Stimulated activated CD4-positive, alpha-beta T cell treated with anti-CD3 and anti-CD28 coated beads, Interleukin-4, amount 100 ng/mL, for 1 hour (primary cell): ENCODE results near the gene CAPN8.
A peak's percentile ranks its signal among the peaks of the same experiment; 100 is the strongest.

Experiments
- DNase-seq: peaks from one replicate; pipeline ENCODE4 v3.0.0-alpha.2; 2020

CAPN8 gene

DNA sequence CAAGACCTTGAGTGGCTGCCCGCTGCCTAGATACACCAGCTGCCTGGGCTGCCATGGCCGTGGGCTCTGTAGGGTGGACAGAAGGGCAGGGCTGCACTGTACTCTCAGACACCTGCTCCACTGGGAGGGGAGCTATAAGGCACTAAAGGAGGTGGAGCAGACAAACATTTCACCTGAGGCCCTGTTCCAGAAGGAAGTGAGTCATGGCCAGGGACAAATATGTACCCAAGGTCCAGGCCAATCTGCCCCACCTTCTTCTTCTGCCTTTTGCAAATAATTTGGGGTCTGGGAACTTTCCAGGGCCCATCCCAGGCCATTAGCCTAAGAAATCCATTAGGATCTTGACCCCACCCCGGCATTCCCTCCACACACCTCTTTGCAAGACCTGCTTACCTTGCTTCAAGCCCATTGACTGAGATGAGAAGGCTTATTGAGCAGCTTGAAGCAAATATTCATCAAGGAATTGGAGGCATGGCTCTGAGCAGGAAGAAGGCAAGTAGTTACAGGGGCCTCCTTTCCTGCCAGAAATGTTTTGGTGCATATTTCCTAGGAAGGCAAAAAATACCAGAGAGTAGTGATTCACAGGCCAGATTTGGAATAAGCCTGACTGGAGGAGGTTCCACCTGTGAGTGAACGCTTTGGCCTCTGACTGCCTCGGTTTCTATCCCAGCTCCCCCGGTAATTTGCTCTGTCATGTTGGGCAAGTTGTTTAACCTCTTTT, at the start of gene CAPN8:
TSS of gene CAPN8 (minus strand) at position 110 of the 721 bp plus-strand sequence. CDS start at position 55, 55 bp downstream.
- no peak for DNase-seq

DNA sequence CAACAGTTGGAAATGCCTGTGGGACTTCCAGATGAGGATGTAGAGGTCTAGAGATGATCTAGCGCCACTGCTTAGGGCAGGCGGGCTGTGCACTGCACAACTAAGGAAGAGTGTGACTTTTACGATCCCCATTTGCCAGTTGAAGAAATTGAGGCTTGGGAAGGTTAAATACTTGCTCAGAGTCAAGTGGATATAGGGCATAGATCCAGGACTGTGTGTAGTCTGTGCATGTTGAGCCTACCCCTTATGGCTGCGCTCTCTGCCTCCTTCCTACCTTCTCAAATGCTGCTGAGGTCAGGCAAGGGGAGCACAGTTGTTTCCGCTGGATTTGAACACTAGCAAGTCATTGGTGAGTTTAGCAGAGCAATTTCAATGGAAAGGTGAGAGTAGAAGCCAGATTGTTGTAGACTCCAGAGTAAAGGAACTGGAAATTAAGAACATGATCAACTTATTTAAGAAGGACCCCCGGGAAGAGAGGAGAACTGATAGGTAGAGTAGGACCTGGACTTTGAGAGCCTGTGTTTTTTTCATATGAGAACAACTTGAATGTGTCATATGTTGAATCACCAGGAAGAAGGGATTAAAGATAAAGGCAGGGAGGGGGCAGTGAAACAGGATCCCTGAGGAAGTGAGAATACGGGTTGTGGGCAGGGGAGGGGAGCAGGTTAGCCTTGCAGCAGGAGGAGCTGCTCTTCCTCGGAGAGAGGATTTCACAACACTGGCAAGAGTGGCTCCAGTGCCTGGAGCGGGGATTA, 49.5 kb upstream of the CAPN8 start:
- no peak for DNase-seq

DNA sequence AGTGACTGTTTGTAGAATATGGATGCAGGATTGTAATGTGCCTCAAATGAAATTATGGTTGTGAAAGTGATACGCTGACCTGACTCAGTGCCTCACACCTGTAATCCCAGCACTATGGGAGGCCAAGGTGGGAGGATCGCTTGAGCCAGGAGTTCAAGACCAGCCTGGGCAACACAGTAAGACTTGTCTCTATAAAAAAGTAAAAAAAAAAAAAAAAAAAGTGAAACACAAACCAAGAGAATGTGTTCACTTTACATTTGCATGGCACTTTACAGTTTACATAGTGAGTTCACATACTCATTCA, 48.9 kb upstream of the CAPN8 start:
- DNase-seq: no peak

DNA sequence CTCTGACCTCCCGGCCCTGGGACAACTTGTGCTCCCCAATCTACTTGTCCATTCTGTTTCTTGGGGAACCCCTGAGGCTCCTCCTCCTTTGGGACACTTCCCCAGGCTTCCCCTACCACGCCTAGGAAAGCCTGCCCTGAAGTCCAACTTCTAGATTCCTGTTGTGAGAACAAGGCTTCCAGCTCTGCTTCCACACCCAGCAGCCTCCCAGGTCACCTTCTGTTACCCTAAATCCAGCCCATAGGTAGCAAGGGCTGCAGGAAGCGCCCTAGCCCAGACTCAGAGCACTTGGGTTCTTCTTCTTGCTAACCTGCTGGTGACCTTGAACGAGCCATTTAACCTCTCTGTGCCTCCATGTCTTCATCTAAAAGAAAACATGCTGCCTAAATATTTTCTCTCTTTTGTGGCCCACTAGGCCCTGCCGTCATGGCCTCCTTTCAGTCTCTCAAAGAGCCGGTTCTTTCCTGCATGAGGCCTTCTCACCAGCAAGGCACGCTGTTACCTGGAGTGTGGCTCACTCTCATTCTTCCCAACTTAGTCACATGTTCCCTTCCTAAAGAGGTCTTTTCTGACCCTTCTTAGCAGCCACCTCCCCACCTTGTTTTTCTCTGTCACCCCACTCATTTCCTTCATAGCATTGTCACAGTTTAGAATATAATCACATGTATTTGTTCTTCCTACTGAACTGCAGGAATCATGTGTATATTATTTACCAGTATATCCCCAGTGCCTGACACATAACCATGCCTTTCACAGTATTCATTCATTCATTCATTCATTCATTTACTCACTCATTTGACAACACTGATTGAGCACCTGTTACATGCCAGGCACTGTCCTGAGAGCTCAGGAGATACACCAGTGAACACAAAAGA, 48.3 kb upstream of the CAPN8 start:
- DNase-seq: no peak

DNA sequence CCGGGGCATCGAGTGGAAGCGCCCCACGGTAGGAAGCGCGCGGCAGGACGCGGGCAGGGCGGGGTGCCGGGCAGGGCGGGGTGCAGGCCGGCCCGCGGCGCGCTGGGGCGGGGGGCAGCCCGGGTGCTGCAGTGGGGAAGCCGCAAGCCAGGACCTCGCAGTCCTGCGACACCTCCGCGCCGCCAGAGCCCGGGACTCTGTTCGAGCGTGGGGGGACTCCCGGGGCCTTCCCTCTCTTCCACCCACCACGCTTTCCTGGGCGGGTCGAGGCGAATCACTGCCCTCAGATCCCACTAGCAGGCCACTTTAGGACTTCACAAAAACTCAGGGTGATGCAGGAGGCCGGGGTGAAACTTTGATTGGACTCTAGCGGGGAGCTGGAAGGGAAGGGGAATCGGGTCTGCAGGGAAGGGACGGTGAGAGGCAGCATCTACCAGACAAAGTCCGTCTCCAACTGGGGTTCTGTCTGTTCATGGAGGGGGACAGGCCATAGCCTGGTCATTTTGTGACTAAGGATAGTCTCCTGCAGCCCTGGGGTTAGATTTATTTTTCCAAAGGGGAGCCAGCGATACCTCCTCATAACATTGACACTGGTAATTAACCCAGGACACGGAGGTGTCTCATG, 47.5 kb upstream of the CAPN8 start:
- peak; percentile 50 for DNase-seq

DNA sequence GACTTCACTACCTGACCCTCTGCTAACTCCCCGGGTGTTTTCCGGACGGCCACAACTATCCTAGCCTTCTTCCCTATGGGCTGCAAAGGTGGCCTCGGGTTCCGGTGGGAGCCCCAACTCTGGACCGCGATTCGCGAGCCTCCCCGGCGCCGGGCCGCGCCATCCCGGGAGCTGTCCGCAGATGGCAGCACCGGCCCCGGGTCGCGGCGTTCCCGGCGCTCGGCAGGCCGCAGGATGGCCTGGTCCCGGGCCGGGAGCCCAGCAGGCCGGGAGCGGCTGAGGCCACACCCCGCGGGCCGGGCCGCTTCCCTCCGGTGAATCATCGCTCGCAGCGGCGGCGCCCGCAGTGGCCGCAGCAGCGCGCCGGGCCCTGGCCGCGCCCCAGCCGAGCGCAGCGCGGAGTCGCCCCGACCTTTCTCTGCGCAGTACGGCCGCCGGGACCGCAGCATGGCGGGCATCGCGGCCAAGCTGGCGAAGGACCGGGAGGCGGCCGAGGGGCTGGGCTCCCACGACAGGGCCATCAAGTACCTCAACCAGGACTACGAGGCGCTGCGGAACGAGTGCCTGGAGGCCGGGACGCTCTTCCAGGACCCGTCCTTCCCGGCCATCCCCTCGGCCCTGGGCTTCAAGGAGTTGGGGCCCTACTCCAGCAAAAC, 46.8 kb upstream of the CAPN8 start, which contains the start of gene CAPN2:
TSS of gene CAPN2 (plus strand) at position 346 of the 656 bp plus-strand sequence. CDS start at position 448, 102 bp downstream.
- peak; percentile 59 for DNase-seq

DNA sequence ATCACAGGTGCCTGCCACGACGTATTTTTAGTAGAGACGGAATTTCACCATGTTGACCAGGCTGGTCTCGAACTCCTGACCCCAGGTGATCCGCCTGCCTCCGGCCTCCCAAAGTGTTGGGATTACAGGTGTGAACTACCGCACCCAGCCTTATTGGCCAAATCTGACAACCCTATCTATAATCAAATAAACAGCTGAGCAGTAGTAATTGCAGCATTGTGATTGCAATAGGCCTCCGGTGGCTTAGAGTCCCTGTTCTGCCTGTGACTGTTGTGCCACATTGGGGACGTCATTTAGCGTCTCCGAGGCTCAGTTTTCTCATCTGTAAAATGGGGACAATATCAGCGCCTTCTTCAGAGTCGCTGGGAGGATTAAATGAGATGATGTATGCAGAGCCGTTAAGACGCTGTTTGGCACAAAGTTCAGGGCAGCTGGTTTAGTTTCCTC, 46.3 kb upstream of the CAPN8 start:
- DNase-seq: no peak

DNA sequence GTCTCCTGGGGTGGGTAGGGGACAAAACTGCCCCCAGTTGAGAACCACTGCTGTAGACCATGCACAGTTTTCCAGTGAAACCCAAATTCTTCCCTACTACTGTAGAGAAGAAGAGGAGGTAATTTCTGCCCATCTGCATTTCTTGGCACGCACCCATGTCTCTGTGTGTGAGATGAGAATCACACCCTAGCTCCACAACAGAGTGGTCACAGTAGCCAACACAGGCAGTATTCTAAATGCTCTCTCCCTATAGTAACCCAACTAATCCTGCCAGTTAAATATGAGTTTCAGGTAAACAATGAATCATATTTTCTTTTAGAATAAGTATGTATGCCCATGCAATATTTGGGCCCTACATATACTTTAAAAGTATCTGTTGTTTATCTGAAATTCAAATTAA, 45.7 kb upstream of the CAPN8 start:
- no peak for DNase-seq

DNA sequence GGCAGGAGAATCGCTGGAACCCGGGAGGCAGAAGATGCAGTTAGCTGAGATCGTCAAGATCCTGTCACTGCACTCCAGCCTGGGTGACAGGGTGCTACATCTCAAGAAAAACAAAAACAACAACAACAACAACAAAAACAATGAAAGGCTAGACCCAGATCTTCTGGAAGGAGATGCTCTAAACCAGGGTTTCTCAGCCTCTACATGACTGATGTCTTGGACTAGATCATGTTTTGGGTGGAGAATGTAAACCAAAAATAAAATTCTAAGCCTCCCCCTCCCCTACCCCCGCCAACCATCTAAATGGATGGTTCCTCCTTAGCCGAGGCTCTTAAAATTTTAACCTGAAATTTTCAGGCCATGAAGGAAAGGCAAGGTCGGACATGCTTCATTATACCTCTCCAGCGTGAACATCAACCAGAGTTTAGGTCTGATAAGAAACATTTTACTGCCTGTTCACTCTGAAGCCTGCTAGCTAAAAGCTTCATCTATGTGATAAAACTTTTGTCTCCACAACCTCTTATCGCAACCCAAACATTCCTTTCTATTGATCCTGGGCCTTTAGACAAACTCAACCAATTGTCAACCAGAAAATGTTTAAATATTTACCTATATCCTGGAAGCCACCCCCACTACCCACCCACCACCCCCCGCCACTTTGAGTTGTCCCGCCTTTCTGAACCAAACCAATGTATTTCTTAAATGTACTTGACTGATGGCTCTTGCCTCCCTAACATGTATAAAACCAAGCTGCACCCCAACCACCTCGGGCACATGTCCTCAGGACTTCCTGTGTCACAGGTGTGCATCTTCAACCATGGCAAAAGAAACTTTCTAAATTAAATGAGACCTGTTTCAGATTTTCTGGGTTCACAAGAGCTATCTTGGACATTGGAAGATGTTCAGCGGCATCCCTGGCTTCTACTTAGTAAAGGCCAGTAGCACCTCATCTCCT, 45.0 kb upstream of the CAPN8 start:
- DNase-seq: no peak

DNA sequence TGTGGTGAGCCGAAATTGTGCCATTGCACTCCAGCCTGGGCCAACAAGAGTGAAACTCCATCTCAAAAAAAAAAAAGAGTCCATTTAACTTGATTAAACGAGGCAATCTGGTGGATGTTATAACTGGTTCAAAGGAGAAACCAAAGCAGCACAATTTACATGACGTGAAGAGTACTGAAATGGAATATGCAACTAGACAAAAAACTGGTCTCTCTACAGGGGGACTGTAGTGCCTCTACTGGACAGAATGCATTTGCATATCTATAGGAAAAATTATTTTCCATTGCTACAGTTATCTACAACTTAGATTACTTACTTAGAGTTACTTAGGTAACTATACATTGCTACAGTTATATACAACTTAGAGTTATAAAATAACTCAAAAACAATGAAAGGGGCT, 44.1 kb upstream of the CAPN8 start:
- DNase-seq: no peak

DNA sequence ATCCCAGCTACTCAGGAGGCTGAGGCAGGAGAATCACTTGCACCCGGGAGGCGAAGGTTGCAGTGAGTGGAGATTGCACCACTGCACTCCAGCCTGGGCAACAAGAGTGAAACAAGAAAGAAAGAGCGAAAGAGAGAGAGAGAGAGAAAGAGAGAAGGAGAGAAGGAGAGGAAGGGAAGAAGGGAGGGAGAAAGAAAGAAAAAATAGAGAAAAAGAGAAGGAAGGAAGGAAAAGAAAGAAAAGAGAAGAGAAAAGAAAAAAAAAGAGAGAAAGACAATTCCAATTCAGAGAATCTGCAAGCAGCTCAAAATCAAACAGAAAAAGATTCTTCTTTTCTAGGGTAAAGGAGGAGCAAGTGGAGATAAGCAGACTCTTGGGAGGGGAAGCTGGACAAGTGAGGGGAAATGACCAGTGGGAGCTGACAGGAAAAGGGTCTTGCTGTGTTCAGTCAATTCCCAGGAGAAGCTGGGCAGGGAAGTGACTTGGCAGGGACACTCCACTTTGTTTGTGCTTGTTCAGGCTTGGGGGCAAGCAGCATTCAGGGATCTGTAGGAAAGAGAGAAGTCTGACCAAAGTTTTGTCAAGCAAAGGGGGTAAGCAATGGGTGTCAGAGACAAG, 43.3 kb upstream of the CAPN8 start:
- DNase-seq: no peak

DNA sequence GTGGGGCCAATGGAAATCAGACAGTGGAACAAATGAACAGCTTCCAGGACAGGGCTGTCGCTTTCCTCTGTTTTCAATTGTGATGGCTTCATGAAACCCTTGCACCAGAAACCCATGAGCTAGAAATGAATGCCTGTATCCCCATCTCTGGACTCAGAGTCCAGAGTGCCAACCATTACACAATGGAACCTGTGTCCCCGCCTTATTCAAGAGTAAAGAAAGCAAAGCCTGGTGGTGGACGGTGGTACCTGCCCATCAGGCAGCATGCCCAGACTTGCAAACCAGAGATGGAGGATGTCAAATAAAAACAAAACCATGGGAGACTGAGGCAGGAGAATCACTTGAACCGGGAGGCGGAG, 42.5 kb upstream of the CAPN8 start:
- no peak for DNase-seq

DNA sequence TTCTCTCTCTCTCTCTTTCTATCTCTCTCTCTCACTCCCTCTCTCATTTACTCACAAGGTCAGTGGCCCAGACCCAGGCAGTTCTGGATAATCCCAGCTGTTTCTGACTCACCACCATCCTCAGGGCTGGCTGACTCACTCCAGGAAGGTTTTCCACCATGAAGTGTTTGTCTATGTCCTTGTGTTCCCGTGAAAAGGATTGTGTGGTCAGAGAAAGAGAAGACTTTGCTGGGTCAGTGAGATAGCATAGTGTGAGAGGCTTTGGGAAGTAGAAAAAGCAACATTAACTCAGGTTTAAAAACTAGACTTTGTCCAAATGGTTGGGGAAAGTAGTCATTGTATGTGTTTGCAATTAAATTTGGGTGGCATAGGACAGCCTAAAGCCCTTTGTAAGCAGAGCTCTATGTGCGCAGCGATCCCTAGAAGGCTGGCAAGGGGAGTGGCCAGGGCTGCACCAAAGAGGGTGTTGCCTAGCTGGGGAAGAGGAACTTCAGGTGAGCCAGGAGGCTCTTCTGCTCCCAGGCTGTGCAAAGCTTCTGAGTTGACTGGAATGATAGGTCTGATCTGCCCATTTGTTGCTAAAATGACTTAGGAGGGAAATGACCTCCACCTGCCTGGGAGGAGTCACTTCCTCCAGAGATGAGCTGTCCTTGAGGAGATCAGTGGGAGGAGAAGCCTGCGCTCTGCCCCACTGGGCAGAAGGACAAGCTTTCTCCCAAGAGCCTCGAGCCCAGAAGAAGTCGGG, 41.9 kb upstream of the CAPN8 start:
- no peak for DNase-seq

DNA sequence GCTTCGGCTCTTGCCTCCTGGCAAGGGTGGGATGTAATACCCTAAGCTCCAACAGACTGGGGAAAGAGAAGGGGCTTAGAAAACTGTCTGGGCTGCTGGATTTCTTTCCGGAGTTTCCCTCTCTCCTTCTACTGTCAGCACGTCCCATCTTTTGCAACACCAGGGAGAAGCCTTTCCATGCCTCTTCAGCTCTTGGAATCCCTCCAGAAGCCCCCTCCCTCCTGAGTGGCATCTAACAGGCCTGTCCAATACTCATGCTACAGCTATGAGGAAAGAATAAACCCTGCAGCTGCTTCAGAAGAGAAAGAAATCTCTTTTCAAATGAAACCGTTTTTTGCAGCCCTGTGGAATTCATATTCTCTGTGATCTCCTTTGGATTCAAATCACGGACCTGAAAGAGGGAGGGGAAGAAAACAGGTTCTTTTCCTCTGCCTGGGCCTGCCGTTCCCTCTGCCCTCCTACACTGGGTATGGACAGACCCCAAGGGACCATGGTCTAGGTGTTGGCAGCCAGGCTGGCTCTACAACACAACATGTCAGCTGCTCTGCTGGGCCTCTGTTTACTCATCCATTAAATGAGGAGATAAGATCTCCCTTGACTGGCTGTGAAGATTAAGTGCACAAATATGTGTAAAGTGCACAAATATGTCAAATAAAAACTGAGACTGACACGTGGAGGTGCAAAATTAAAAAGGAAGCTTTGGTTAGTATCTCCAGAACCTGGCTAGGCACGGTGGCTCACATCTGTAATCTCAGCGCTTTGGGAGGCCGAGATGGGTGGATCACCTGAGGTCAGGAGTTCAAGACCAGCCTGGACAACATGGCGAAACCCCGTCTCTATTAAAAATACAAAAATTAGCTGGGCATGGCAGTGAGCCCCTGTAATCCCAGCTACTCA, 40.8 kb upstream of the CAPN8 start:
- DNase-seq: no peak

DNA sequence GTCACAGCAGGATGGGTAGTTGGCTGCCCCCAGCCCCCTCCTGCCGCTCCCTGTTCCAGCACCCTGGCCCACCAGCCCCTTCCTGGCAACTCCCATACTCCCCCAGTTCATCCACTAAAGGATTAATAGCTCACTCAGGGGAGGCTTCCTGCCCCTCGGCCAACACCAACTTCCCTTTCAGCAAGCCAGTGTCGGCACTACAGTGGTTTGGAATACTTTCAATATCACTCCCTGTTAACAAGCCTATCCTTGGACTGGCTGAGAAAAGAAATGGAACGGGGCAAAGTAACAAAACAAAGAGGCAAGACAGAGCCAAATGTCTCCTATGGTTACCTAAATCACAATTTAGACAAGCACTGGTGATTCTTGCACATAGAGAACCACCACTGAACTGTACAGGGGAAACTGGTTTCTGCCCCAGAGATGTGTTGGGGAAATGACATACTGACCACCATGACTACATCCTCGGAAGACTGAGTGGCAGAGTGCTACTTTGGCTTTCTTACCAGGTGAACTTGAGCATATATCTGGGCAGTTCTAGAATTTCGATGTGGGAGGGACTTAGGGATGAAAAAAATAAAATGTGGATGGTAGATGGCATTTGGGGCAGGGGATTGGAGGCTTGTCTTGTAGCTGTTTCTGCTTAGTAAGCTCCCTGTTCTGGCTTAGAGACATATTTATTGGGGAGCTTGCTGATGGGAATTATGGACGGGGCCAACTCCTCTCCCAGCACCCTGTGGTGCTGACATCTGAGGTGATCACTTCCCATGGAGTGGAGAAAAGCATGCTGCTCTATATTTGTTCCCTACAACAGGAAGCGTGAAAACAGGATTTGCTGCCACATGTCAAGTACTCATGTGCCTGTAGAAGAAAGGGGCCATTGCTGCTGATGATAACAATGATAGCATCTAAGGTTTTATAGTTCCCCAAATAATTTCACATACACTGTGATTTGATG, 39.7 kb upstream of the CAPN8 start:
- no peak for DNase-seq

DNA sequence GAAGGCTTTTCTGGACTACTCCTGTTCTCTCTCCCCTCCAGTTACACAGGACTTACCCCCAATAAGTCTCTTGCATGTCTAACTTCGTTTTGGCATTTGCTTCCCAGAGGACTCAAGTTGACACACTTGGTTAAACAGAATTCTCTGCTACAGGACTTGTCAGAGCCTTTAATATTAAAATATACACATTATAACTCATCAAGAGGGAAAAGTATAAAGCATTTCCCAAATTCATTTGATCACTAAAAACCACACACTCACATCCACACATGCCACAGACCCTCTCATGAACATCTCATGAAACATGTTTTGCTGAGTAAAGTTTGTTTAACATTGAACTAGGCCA, 38.1 kb upstream of the CAPN8 start:
- DNase-seq: no peak

DNA sequence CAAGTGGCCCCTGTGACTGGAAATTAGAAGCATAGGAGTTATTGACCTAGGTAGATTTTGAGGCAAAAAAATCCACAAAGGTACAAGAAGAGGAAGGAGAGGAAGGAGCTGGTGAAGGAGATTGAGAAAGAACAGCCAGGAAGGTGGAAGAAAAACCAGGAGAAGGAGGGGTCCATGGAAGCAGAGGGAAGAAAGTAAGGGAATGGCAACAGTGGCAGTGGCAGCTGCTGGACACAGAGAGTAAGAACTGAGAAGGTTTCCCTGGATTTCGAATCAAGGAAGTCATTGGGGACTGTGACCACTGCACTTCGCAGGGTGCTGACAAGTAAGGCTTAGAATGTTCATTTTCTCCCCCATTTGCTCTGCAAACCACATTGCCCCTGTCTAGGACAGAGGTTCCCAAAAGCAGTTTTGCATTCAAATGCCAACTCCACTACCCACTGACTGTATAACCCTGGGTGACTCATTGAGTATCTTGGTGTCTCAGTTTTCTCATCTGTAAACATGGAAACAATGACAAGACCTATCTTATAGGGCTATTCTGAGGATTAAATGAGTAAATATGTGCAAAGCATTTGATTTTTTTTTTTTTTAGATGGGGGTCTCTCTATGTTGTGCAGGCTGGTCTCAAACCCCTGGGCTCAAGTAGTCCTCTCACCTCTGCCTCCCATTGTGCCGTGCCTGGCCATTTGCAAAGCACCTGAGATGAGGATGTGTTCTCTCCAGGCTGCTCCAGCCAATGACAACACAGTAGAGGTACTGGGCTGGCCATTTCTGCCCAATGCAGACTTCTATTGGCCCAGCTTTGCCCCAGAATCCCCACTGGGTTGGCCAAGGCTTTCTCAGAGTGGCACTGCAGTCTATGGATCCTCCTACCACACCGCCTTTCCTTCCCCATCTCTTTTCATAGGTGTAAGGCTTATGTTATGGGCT, 37.5 kb upstream of the CAPN8 start:
- DNase-seq: no peak
